WTC11 (cell line): ENCODE measurements around the gene HSBP1L1.
"Not testable (repeated sequence)": the region's sequence is repeated elsewhere in the genome, so short reads cannot be mapped to it uniquely, and the experiment has no call there.

Experiments used
- ARID4B ChIP-seq: sonication (generic); formaldehyde crosslinking; IDR thresholded peaks from 2 replicates; pipeline ENCODE4 v1.8.0; 2023; ENCODE audit warnings: missing genetic modification reagents, mild to moderate bottlenecking, borderline replicate concordance
- CTCF ChIP-seq: fragments of 200-600 bp; IDR thresholded peaks from 2 replicates; pipeline ENCODE4 v1.8.0; 2022; ENCODE audit warnings: antibody characterized with exemption
- ETV6 ChIP-seq: sonication (generic); formaldehyde crosslinking; IDR thresholded peaks from 2 replicates; pipeline ENCODE4 v1.8.1; 2022; ENCODE audit warnings: mild to moderate bottlenecking, missing genetic modification reagents
- FOXK1 ChIP-seq: sonication (generic); formaldehyde crosslinking; IDR thresholded peaks from 2 replicates; pipeline ENCODE4 v1.8.0; 2022; ENCODE audit warnings: mild to moderate bottlenecking, moderate library complexity, missing genetic modification reagents
- MAX ChIP-seq: sonication (generic); formaldehyde crosslinking; IDR thresholded peaks from 2 replicates; pipeline ENCODE4 v1.8.0; 2022; ENCODE audit warnings: mild to moderate bottlenecking, missing genetic modification reagents
- ZNF232 ChIP-seq: sonication (generic); formaldehyde crosslinking; IDR thresholded peaks from 2 replicates; pipeline ENCODE4 v1.8.0; 2022; ENCODE audit warnings: mild to moderate bottlenecking, missing genetic modification reagents
- TF ChIP-seq, protein P1 (sequence below): sonication (generic); formaldehyde crosslinking; IDR thresholded peaks from 2 replicates; pipeline ENCODE4 v1.8.0; 2023; ENCODE audit warnings: mild to moderate bottlenecking, missing genetic modification reagents

DNA sequence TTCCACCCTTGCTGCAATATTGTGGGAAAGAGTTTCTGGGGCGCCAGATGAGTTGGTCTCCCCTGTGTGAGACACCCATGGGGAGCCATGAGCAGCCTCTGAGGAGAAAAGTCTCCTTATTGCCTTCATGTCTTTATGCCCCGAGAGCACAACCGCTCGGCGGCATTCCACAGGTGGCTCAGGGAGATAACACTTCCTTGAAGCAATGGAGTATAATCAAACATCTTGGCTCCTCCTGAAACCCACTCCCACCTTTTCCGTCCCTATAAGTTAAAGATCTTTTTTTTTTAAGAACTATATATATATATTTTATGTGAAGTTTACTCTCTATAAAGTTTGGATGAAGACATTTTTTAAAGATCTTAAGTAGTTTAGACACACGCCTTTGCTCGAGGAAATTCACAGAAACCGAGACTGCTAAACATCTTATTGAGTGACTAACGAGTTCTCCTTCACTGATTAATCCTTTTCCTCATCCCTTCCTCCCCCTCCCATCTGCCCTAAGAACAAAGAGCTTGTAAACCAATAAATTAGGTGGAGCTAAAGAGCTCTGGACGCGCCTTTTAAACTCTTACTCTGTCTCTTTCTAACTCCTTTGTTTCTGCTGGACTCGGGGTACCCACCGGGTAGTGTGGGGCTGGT is 47.2 kb downstream of the HSBP1L1 start:
- not testable (repeated sequence) for TF ChIP-seq CTCF; ARID4B; ZNF232; FOXK1 (CRISPR knock-in tag); MAX (CRISPR knock-in tag); ETV6 (CRISPR knock-in tag)
- TF ChIP-seq, protein P1, sequence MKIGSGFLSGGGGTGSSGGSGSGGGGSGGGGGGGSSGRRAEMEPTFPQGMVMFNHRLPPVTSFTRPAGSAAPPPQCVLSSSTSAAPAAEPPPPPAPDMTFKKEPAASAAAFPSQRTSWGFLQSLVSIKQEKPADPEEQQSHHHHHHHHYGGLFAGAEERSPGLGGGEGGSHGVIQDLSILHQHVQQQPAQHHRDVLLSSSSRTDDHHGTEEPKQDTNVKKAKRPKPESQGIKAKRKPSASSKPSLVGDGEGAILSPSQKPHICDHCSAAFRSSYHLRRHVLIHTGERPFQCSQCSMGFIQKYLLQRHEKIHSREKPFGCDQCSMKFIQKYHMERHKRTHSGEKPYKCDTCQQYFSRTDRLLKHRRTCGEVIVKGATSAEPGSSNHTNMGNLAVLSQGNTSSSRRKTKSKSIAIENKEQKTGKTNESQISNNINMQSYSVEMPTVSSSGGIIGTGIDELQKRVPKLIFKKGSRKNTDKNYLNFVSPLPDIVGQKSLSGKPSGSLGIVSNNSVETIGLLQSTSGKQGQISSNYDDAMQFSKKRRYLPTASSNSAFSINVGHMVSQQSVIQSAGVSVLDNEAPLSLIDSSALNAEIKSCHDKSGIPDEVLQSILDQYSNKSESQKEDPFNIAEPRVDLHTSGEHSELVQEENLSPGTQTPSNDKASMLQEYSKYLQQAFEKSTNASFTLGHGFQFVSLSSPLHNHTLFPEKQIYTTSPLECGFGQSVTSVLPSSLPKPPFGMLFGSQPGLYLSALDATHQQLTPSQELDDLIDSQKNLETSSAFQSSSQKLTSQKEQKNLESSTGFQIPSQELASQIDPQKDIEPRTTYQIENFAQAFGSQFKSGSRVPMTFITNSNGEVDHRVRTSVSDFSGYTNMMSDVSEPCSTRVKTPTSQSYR (CRISPR knock-in tag): not testable (repeated sequence)
